Heart left ventricle (tissue), 16 donors: ENCODE data around the gene COLGALT1. TPM values are rescaled to one million over a fixed set of nuclear protein-coding genes. Genes with fewer than 3 reads are reported as not detected.

Experiments used
- ATAC-seq, 4 donors: fragments of 200-7000 bp; cut with Tn5 transposase; one replicate each; pipeline ENCODE4 v1.9.1; 2020 to 2022; ENCODE audit warnings: moderate library complexity in 4 of 4, mild to moderate bottlenecking in 3 of 4, moderate number of reproducible peaks in 1 of 4
- DNase-seq, 5 donors: peaks; one replicate each; pipeline ENCODE4 v3.0.0-alpha.2; 2020
- H3K27ac ChIP-seq, 12 donors: fragments of 200-600 bp; sonication (generic) in 4 of 12; one replicate each; pipeline versions ENCODE4 v1.5.0 to v1.8.0; 2016 to 2022; ENCODE audit warnings: mild to moderate bottlenecking in 2 of 12
- H3K27me3 ChIP-seq, 9 donors: fragments of 200-600 bp; sonication (generic) in 2 of 9; one replicate each; pipeline versions ENCODE4 v1.5.1 to v1.8.0; 2016 to 2022; ENCODE audit warnings: mild to moderate bottlenecking in 3 of 9
- H3K36me3 ChIP-seq, 9 donors: fragments of 200-600 bp; sonication (generic) in 2 of 9; one replicate each; pipeline versions ENCODE4 v1.5.0 to v1.8.0; 2018 to 2022; ENCODE audit warnings: mild to moderate bottlenecking in 2 of 9
- H3K4me1 ChIP-seq, 12 donors: fragments of 200-600 bp; sonication (generic) in 4 of 12; one replicate each; pipeline versions ENCODE4 v1.5.0 to v1.8.0; 2016 to 2022; ENCODE audit warnings: mild to moderate bottlenecking in 3 of 12
- H3K4me3 ChIP-seq, 12 donors: fragments of 200-600 bp; sonication (generic) in 4 of 12; one replicate each; pipeline versions ENCODE4 v1.5.0 to v1.8.0; 2017 to 2022; ENCODE audit warnings: mild to moderate bottlenecking in 9 of 12, moderate library complexity in 4 of 12
- H3K9me3 ChIP-seq, 12 donors: fragments of 200-600 bp; sonication (generic) in 4 of 12; one replicate each; pipeline versions ENCODE4 v1.5.0 to v1.8.0; 2016 to 2022; ENCODE audit warnings: mild to moderate bottlenecking in 1 of 12
- POLR2A ChIP-seq, 2 donors: fragments of 450-650 bp; IDR thresholded peaks; one replicate each; pipeline ENCODE4 v1.6.1; 2017; ENCODE audit warnings: antibody characterized with exemption in 2 of 2, mild to moderate bottlenecking in 2 of 2, moderate library complexity in 2 of 2
- WGBS, 4 donors: extraction: QIAGEN DNeasy Blood & Tissue Kit in 2 of 4; methylation state at CpG; one replicate each; pipeline versions ENCODE4 v1.1.5 to v1.1.7; 2013 to 2018; 5-methylcytosine and 5-hydroxymethylcytosine counted together
- intact Hi-C, 10 donors: fragments of 100-400 bp; cut with DNase I; formaldehyde crosslinking; loops; one replicate each; pipeline versions ENCODE4 v1.11.1 to v1.14.2; 2022
- polyA plus RNA-seq, 2 donors: library from polyadenylated mRNA; stranded (reverse); fragments of 200-250 nt; gene quantifications; one replicate each; pipeline ENCODE4 v1.2.3, GENCODE V29; 2013
- total RNA-seq, 9 donors: library from RNA; depleted of rRNA in 2 of 9; stranded (reverse); fragments of >200 nt in 2 of 9; fragmentation: NEBNext Ultra II Directional in 3 of 9; extraction: Animal tissue kit (Norgen Biotek cat#: 25700) in 3 of 9; gene quantifications; one replicate each; pipeline versions ENCODE4 v1.1.0 to v1.2.4, GENCODE V29; 2016 to 2023
- TF ChIP-seq, protein P1 (sequence below), 12 donors: fragments of 200-600 bp; sonication (generic) in 4 of 12; IDR thresholded peaks; one replicate each; pipeline versions ENCODE4 v1.5.0 to v1.8.0; 2018 to 2022; ENCODE audit warnings: antibody characterized with exemption in 12 of 12, mild to moderate bottlenecking in 5 of 12
- donor health status: ischemic (EF 13 %, LVEDD 7.1; RV severe dilation, severe dysfunction).
- donor health status: healthy with polysubstance abuse.
- donor health status: DM: no; HTN: yes; CAD: no.
- donor health status: DM: no; HTN: no; CAD: no.
- donor health status: ischemic (EF 25% LVEDD 6.9; RV normal size, moderate dysfunction).
- donor health status: ischemic (EF 25% LVEDD 5.7; RV mildly dilated, moderate dysfunction).
- donor health status: healthy.
- donor health status: DM: yes; HTN: yes; CAD: no.
- donor health status: ischemic (EF 35%, LVEDD 5.7; RV mildly dilated, moderate dysfunction).
- donor health status: nonischemic (EF 11% LVEDD 7.7; RV severe dilation, severe dysfunction).
- donor health status: DM: yes; HTN: yes; CAD: no.
- donor health status: PGD.
- donor health status: ischemic (EF 29% LVEDD 5.4; RV normal size, mild dysfunction).
- donor health status: nonischemic (EF 23%, LVEDD 6.1; RV moderate dilation, normal function).

The COLGALT1 gene
- total and polyA plus RNA-seq, 11 donors = 16.1 to 117 (median 32.6) TPM

DNA sequence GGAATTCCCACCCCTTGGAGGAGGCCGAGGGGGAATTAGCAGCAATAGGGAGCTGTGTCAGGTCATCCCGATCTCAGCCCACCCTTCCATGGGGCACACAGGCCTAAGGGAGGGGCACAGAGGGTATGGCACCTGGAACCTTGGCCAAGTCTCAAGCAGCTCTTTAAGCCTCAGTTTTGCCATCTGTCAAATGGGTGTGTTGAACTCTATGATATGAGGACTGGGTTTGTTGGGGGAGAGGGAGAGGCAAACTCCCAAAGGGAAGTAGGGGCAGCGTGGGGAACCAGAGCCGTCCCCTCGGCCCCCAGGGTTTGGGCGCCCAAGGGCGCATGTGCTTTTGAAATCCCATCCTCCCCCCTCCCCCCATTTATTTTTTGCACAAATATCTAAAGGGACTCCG lies 49.7 kb downstream of the COLGALT1 start:
- no peak overlapping the region for H3K4me3 ChIP-seq
- H3K27me3 ChIP-seq = peaks cover 0 to 37% (median 7%) of the 10 kb centered on the region in 9 donors
- 85 to 93% (median 88%) methylated on average over 7 to 8 of the region's 8 CpGs for WGBS, 4 donors
- H3K36me3 ChIP-seq = no peaks in the 10 kb centered on the region
- H3K4me1 ChIP-seq = peaks cover 0 to 14% (median 7%) of the 10 kb centered on the region in 12 donors
- no peak for TF ChIP-seq POLR2A (IDR thresholded peaks at IDR 0.05)
- TF ChIP-seq, protein P1, sequence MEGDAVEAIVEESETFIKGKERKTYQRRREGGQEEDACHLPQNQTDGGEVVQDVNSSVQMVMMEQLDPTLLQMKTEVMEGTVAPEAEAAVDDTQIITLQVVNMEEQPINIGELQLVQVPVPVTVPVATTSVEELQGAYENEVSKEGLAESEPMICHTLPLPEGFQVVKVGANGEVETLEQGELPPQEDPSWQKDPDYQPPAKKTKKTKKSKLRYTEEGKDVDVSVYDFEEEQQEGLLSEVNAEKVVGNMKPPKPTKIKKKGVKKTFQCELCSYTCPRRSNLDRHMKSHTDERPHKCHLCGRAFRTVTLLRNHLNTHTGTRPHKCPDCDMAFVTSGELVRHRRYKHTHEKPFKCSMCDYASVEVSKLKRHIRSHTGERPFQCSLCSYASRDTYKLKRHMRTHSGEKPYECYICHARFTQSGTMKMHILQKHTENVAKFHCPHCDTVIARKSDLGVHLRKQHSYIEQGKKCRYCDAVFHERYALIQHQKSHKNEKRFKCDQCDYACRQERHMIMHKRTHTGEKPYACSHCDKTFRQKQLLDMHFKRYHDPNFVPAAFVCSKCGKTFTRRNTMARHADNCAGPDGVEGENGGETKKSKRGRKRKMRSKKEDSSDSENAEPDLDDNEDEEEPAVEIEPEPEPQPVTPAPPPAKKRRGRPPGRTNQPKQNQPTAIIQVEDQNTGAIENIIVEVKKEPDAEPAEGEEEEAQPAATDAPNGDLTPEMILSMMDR (IDR thresholded peaks at IDR 0.05) = no peak
- intact Hi-C loops = loop anchor here in 5 of 10 donors (5.0 to 10.0 kb wide), 4 partner anchors 160 to 180 kb away; no protein-coding TSS in a partner anchor
- no peaks in the 10 kb centered on the region for H3K9me3 ChIP-seq
- ATAC-seq = no peak
- no peak overlapping the region for H3K27ac ChIP-seq
- DNase-seq = no peak

DNA sequence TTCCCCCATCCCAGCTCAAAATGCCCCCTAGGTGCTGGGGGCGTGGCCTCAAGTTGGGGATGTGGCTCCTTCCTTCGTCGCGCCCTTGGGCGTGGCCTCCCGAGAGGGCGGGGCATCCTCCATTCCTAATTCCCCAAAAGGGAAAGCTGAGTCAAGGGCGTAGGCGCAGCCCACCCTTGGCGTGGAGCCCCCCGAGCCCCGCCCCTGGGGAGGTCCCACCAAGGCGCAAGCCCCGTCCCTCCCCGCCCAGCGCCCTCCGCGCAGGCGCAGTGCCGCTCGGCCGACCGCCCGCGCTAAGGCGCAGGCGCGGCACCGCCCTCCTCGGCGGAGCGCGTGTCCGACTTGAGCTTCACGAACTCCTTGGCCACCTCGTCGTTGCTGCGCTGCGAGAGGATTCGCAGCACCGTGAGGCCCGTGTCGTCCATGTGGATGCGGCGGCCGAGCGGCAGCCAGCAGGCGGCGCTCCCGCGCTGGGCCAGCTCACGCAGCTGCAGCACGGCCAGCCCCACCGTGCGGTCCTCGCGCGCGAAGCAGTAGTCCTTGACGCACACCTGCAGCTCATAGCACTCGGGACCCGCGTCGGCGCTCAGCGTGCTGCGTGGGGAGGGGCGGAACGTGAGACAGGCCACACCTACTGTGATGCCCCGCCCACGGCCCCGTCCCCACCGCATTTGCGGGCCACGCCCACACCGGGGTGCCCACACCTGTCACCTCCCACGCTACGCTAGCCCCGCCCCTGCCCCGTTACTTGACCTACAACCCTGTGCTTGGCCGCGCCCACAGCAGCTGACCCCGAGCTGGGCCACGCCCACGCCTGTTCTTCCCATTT lies 50.5 kb downstream of the COLGALT1 start:
- 1 to 4% (median 3%) methylated on average over 35 to 85 of the region's 85 CpGs for WGBS, 4 donors
- TF ChIP-seq, protein P1 (IDR thresholded peaks at IDR 0.05) = peak; percentile 41 to 71 (median 54)
- no peak for TF ChIP-seq POLR2A (IDR thresholded peaks at IDR 0.05)
- Histone ChIP-seq H3K4me3 (peak overlapping the region; percentile 7 to 53 (median 43)), H3K27ac (peak overlapping the region in 2 of 12 donors; percentile 5 to 9), H3K4me1 (peaks cover 0 to 14% (median 7%) of the 10 kb centered on the region in 12 donors), H3K27me3 (peaks cover 0 to 37% (median 7%) of the 10 kb centered on the region in 9 donors), H3K36me3 (no peaks in the 10 kb centered on the region), H3K9me3 (no peaks in the 10 kb centered on the region)
- peak in 3 of 4 donors; percentile 71 to 86 (median 82) for ATAC-seq
- DNase-seq = peak; percentile 48 to 87 (median 73)
- intact Hi-C loops = loop anchor here in 5 of 10 donors (5.0 to 10.0 kb wide), 4 partner anchors 159 to 179 kb away; no protein-coding TSS in a partner anchor

DNA sequence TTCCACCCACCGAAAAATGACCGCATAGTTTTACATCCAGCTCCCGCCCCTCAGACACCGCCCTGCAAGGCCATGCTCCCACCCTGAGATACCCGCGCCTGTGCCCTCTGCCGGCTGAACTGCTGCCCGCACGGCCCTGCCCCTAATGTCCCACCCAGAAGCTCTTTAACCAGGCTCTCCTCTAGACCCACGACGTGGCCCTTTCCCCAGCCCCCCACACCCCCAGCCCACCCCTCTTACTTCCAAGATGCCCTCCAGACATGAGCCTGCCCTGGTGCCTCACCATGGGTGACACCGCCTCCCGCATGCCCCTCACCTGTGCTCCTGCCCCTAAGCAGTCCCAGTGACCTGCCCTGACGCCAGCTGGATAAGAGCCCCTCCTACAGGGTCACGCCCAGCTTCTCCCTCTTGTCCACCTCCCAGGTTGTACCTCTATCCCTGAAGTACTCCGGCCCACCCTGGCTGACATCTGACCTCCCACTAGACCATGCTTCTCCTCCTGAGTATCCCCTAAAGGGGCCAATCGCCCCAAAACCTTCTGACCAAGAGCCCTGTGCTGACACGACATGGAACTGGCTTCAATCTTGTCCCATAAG lies 51.2 kb downstream of the COLGALT1 start:
- peak in 2 of 4 donors; percentile 5 to 9 for ATAC-seq
- no peaks in the 10 kb centered on the region for H3K9me3 ChIP-seq
- intact Hi-C loops = loop anchor here in 5 of 10 donors (5.0 to 10.0 kb wide), 4 partner anchors 158 to 178 kb away; no protein-coding TSS in a partner anchor
- 19 to 29% (median 26%) methylated on average over 18 of the region's 18 CpGs for WGBS, 4 donors
- H3K4me1 ChIP-seq = peaks cover 0 to 14% (median 7%) of the 10 kb centered on the region in 12 donors
- peaks cover 0 to 37% (median 10%) of the 10 kb centered on the region in 9 donors for H3K27me3 ChIP-seq
- no peak for TF ChIP-seq POLR2A (IDR thresholded peaks at IDR 0.05)
- TF ChIP-seq, protein P1 (IDR thresholded peaks at IDR 0.05) = no peak
- peak overlapping the region in 9 of 12 donors; percentile 31 to 53 (median 45) for H3K4me3 ChIP-seq
- no peak for DNase-seq
- no peak overlapping the region for H3K27ac ChIP-seq
- no peaks in the 10 kb centered on the region for H3K36me3 ChIP-seq

DNA sequence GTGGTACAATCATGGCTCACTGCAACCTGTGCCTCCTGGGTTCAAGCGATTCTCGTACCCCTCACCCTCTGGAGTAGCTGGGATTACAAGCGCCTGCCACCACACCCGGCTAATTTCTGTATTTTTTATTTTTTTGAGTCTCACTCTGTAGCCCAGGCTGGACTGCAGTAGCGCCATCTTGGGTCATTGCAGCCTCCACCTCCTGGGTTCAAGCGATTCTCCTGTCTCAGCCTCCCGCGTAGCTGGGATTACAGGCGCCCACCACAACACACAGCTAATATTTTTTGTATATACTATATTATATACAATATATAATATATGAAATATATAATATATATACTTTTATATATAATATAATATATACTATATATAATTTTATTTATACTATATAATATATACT lies 52.5 kb downstream of the COLGALT1 start:
- no peak overlapping the region for H3K27ac ChIP-seq
- peaks cover 0 to 29% (median 6%) of the 10 kb centered on the region in 9 donors for H3K27me3 ChIP-seq
- no peaks in the 10 kb centered on the region for H3K9me3 ChIP-seq
- 96 to 98% (median 98%) methylated on average over 9 of the region's 9 CpGs for WGBS, 4 donors
- intact Hi-C loops = loop anchor here in 5 of 10 donors (5.0 to 10.0 kb wide), 4 partner anchors 157 to 177 kb away; no protein-coding TSS in a partner anchor
- H3K36me3 ChIP-seq = no peaks in the 10 kb centered on the region
- H3K4me3 ChIP-seq = no peak overlapping the region
- TF ChIP-seq, protein P1 (IDR thresholded peaks at IDR 0.05) = no peak
- no peak for TF ChIP-seq POLR2A (IDR thresholded peaks at IDR 0.05)
- no peak for ATAC-seq
- DNase-seq = no peak
- H3K4me1 ChIP-seq = peaks cover 0 to 14% (median 7%) of the 10 kb centered on the region in 12 donors
